T-cell (primary cell): ENCODE results near the gene HPF1. TPM values are rescaled to one million over a fixed set of nuclear protein-coding genes. Genes with fewer than 3 reads are reported as not detected.

Source experiments
- ATAC-seq, 4 experiments: fragments of 200-7000 bp in 3 of 4; fragments of 150-1000 bp in 1 of 4; cut with Tn5 transposase; replicated peaks in 1 of 4; 1 replicate in 3 of 4; 2 replicates in 1 of 4; pipeline ENCODE4 v1.10.0; 2021; ENCODE audit warnings: moderate library complexity in 3 of 4, mild to moderate bottlenecking in 2 of 4, moderate number of reproducible peaks in 1 of 4
- CTCF ChIA-PET, 2 donors: fragments of 300-600 bp; sonication (Branson Sonifier 250); formaldehyde crosslinking; loops; one replicate each; lab custom pipeline; 2022; ENCODE audit warnings: antibody characterized with exemption in 2 of 2; lab: Charles Lee
- POLR2A ChIA-PET, 2 donors: fragments of 300-600 bp; sonication (Branson Sonifier 250); formaldehyde crosslinking; loops; one replicate each; lab custom pipeline; 2022; ENCODE audit warnings: antibody characterized with exemption in 2 of 2; lab: Charles Lee
- DNase-seq, 35 experiments: peaks; one replicate each; pipeline versions ENCODE4 v3.0.0 to v3.0.0-alpha.2; 2013 to 2023
- H3K27ac ChIP-seq: one replicate; pipeline ENCODE4 v1.5.1; 2013; ENCODE audit warnings: low read length
- H3K27me3 ChIP-seq, 2 experiments: replicated peaks in 1 of 2; 1 replicate in 1 of 2; 2 replicates in 1 of 2; pipeline versions ENCODE4 v1.6.1 to v1.7.0; 2013; ENCODE audit warnings: low read length in 1 of 2, mixed read lengths in 1 of 2; ENCODE audit not compliant: control insufficient read depth in 2 of 2, insufficient read depth in 2 of 2; ENCODE audit errors: extremely low read depth in 1 of 2
- H3K36me3 ChIP-seq, 2 donors: 1 replicate in 1 of 2; 2 replicates in 1 of 2; pipeline versions ENCODE4 v1.6.1 to v1.7.0; 2013; ENCODE audit warnings: low read length in 1 of 2; ENCODE audit not compliant: control insufficient read depth in 2 of 2, insufficient read depth in 1 of 2; ENCODE audit errors: extremely low read depth in 1 of 2
- H3K4me1 ChIP-seq, 2 experiments: 1 replicate in 1 of 2; 2 replicates in 1 of 2; pipeline versions ENCODE4 v1.6.1 to v1.7.0; 2013; ENCODE audit warnings: low read length in 2 of 2, mixed read lengths in 1 of 2; ENCODE audit not compliant: insufficient read depth in 2 of 2, control insufficient read depth in 1 of 2; ENCODE audit errors: extremely low read depth in 1 of 2
- H3K4me3 ChIP-seq, 2 donors: 1 replicate in 1 of 2; 2 replicates in 1 of 2; pipeline versions ENCODE4 v1.5.1 to v1.7.0; 2013; ENCODE audit warnings: mild to moderate bottlenecking in 2 of 2, low read length in 1 of 2, moderate library complexity in 1 of 2; ENCODE audit not compliant: control insufficient read depth in 1 of 2; ENCODE audit errors: extremely low read depth in 1 of 2
- H3K9me3 ChIP-seq: 2 replicates; pipeline ENCODE4 v1.7.0; 2013
- H3K27ac Mint-ChIP-seq, 2 donors: one replicate each; pipeline ENCODE4 v1.8.0; 2020 to 2021; ENCODE audit warnings: mild to moderate bottlenecking in 2 of 2, mixed read lengths in 2 of 2
- H3K27me3 Mint-ChIP-seq, 2 donors: one replicate each; pipeline ENCODE4 v1.8.0; 2021 to 2022; ENCODE audit warnings: mixed read lengths in 2 of 2
- H3K36me3 Mint-ChIP-seq: one replicate; pipeline ENCODE4 v1.8.0; 2021; ENCODE audit warnings: mixed read lengths
- H3K4me1 Mint-ChIP-seq, 3 donors: one replicate each; pipeline ENCODE4 v1.8.0; 2020 to 2022; ENCODE audit warnings: mixed read lengths in 3 of 3, mild to moderate bottlenecking in 1 of 3
- H3K4me3 Mint-ChIP-seq, 3 donors: one replicate each; pipeline ENCODE4 v1.8.0; 2020 to 2022; ENCODE audit warnings: mild to moderate bottlenecking in 3 of 3, mixed read lengths in 3 of 3, moderate library complexity in 3 of 3
- H3K9me3 Mint-ChIP-seq, 3 donors: one replicate each; pipeline ENCODE4 v1.8.0; 2020 to 2022; ENCODE audit warnings: mixed read lengths in 3 of 3
- WGBS: methylation state at CpG from one replicate; pipeline ENCODE4 v1.1.5; 2013; ENCODE audit warnings: missing lambda C conversion rate; ENCODE audit not compliant: insufficient coverage; 5-methylcytosine and 5-hydroxymethylcytosine counted together
- total RNA-seq, 35 experiments: library from RNA in 6 of 35; stranded (reverse) in 6 of 35; fragments of 120-200 nt in 1 of 35; gene quantifications; one replicate each; pipeline versions ENCODE4 v1.2.1 to v1.2.4 and lab custom pipeline; 2013 to 2026

HPF1 gene
- total RNA-seq, 5 donors from 2014 or later (not counting 1 experiment from before 2014, with no cell fraction given), result 6.5 to 14.0 (median 13.0) TPM

- no peaks in the 10 kb centered on the region for H3K4me1 Mint-ChIP-seq
- no peak overlapping the region for H3K27ac ChIP-seq
- POLR2A ChIA-PET, result no interaction called here
- CTCF ChIA-PET, result no interaction called here
- peak overlapping the region in 1 of 2 donors; percentile 16 for H3K27ac Mint-ChIP-seq
- DNase-seq (no peak), ATAC-seq (no peak)
- no peaks in the 10 kb centered on the region for H3K27me3 ChIP-seq
- H3K27me3 Mint-ChIP-seq, result no peaks in the 10 kb centered on the region
- no peak overlapping the region for H3K4me3 Mint-ChIP-seq
- no peaks in the 10 kb centered on the region for H3K9me3 ChIP-seq
- no CpG with 5 or more reads among the region's 2 CpGs for WGBS
- peaks cover 32% of the 10 kb centered on the region for H3K36me3 Mint-ChIP-seq
- H3K36me3 ChIP-seq, result peaks cover 11 to 12% of the 10 kb centered on the region in 2 donors
- H3K9me3 Mint-ChIP-seq, result no peaks in the 10 kb centered on the region
- no peaks in the 10 kb centered on the region for H3K4me1 ChIP-seq
- no peak overlapping the region for H3K4me3 ChIP-seq
Measured at GRCh38 chr4:169707958-169708643, 49.6 kb downstream of the HPF1 start.

- H3K36me3 ChIP-seq, result peaks cover 5 to 36% of the 10 kb centered on the region in 2 donors
- no peaks in the 10 kb centered on the region for H3K4me1 ChIP-seq
- no CpG with 5 or more reads among the region's 5 CpGs for WGBS
- H3K4me1 Mint-ChIP-seq, result peaks cover 0 to 2% (median 0%) of the 10 kb centered on the region in 3 donors
- DNase-seq (no peak), ATAC-seq (no peak)
- ChIA-PET POLR2A (no interaction called here), CTCF (interaction anchor here in 1 of 2 donors (1.1 to 1.6 kb wide), 2 partner anchors 12 to 86 kb away, joined by 3 to 4 read pairs; partner anchors contain the start of gene NEK1)
- H3K4me3 Mint-ChIP-seq, result no peak overlapping the region
- peaks cover 44% of the 10 kb centered on the region for H3K36me3 Mint-ChIP-seq
- H3K9me3 Mint-ChIP-seq, result no peaks in the 10 kb centered on the region
- H3K4me3 ChIP-seq, result no peak overlapping the region
- no peaks in the 10 kb centered on the region for H3K27me3 Mint-ChIP-seq
- H3K27ac ChIP-seq, result no peak overlapping the region
- H3K27me3 ChIP-seq, result no peaks in the 10 kb centered on the region
- no peaks in the 10 kb centered on the region for H3K9me3 ChIP-seq
- H3K27ac Mint-ChIP-seq, result no peak overlapping the region
Measured at GRCh38 chr4:169698331-169698730, 59.4 kb downstream of the HPF1 start.

- CTCF ChIA-PET, result no interaction called here
- peaks cover 42% of the 10 kb centered on the region for H3K36me3 Mint-ChIP-seq
- no peak for ATAC-seq
- no peak overlapping the region for H3K27ac Mint-ChIP-seq
- Histone ChIP-seq H3K27ac (no peak overlapping the region), H3K36me3 (peaks cover 4 to 22% of the 10 kb centered on the region in 2 donors), H3K4me3 (no peak overlapping the region), H3K9me3 (no peaks in the 10 kb centered on the region), H3K4me1 (peaks cover 0 to 13% of the 10 kb centered on the region in 2 experiments), H3K27me3 (no peaks in the 10 kb centered on the region)
- H3K4me1 Mint-ChIP-seq, result peaks cover 9 to 10% (median 10%) of the 10 kb centered on the region in 3 donors
- H3K9me3 Mint-ChIP-seq, result no peaks in the 10 kb centered on the region
- DNase-seq, result no peak
- POLR2A ChIA-PET, result no interaction called here
- 100% methylated on average over 4 of the region's 5 CpGs for WGBS
- no peak overlapping the region for H3K4me3 Mint-ChIP-seq
- H3K27me3 Mint-ChIP-seq, result no peaks in the 10 kb centered on the region
Measured at GRCh38 chr4:169690787-169691186, 67.0 kb downstream of the HPF1 start.

- Histone ChIP-seq H3K9me3 (no peaks in the 10 kb centered on the region), H3K27me3 (no peaks in the 10 kb centered on the region), H3K27ac (no peak overlapping the region), H3K4me3 (no peak overlapping the region), H3K4me1 (peaks cover 0 to 13% of the 10 kb centered on the region in 2 experiments), H3K36me3 (peaks cover 4 to 25% of the 10 kb centered on the region in 2 donors)
- H3K4me3 Mint-ChIP-seq, result no peak overlapping the region
- no peak overlapping the region for H3K27ac Mint-ChIP-seq
- H3K36me3 Mint-ChIP-seq, result peaks cover 40% of the 10 kb centered on the region
- H3K9me3 Mint-ChIP-seq, result no peaks in the 10 kb centered on the region
- H3K4me1 Mint-ChIP-seq, result peaks cover 9 to 10% (median 10%) of the 10 kb centered on the region in 3 donors
- CTCF ChIA-PET, result interaction anchor here in 1 of 2 donors (0.6 to 0.9 kb wide), 3 partner anchors 15 to 708 kb away, joined by 3 read pairs; no protein-coding TSS in a partner anchor
- POLR2A ChIA-PET, result no interaction called here
- ATAC-seq, result no peak
- no peak for DNase-seq
- no peaks in the 10 kb centered on the region for H3K27me3 Mint-ChIP-seq
- 100% methylated on average over 1 of the region's 1 CpG for WGBS
Measured at GRCh38 chr4:169689681-169690080, 68.1 kb downstream of the HPF1 start.

GRCh38 chr4:169682372-169683047, 75.2 kb downstream of the HPF1 start:
- no peak for DNase-seq
- Mint-ChIP-seq H3K36me3 (peaks cover 40% of the 10 kb centered on the region), H3K27me3 (no peaks in the 10 kb centered on the region), H3K4me1 (peaks cover 0 to 4% (median 2%) of the 10 kb centered on the region in 3 donors), H3K9me3 (no peaks in the 10 kb centered on the region), H3K4me3 (no peak overlapping the region), H3K27ac (no peak overlapping the region)
- H3K4me3 ChIP-seq, result no peak overlapping the region
- peaks cover 0 to 11% of the 10 kb centered on the region in 2 donors for H3K36me3 ChIP-seq
- H3K9me3 ChIP-seq, result no peaks in the 10 kb centered on the region
- POLR2A ChIA-PET, result interaction anchor here in 1 of 2 donors (0.6 kb wide), 1 partner anchor 21 kb away, joined by 3 read pairs; no protein-coding TSS in a partner anchor
- H3K4me1 ChIP-seq, result no peaks in the 10 kb centered on the region
- no peaks in the 10 kb centered on the region for H3K27me3 ChIP-seq
- no peak overlapping the region for H3K27ac ChIP-seq
- CTCF ChIA-PET, result no interaction called here
- ATAC-seq, result no peak
- no CpG with 5 or more reads among the region's 4 CpGs for WGBS
